GM23338 (cell line): ENCODE measurements around the gene RIOK3.

Experiments used
- CREB1 ChIP-seq: fragments of 250-450 bp; sonication (Bioruptor Pico); IDR thresholded peaks from 2 replicates; pipeline ENCODE4 v1.5.0; 2020; ENCODE audit warnings: low read depth, mild to moderate bottlenecking, moderate library complexity
- EZH2 ChIP-seq: fragments of 200-600 bp; sonication (generic); IDR thresholded peaks from one replicate; pipeline ENCODE4 v1.8.0; 2017; ENCODE audit warnings: antibody characterized with exemption, mild to moderate bottlenecking, low read depth; ENCODE audit not compliant: unreplicated experiment
- EZH2phosphoT487 ChIP-seq: fragments of 200-600 bp; sonication (generic); IDR thresholded peaks from one replicate; pipeline ENCODE4 v1.8.1; 2018; ENCODE audit warnings: antibody characterized with exemption; ENCODE audit not compliant: unreplicated experiment
- POLR2AphosphoS5 ChIP-seq: IDR thresholded peaks from 2 replicates; pipeline ENCODE4 v1.6.1; 2016; ENCODE audit warnings: antibody characterized with exemption, low read depth
- STAT1 ChIP-seq: IDR thresholded peaks from one replicate; pipeline ENCODE4 v1.6.1; 2016; ENCODE audit warnings: antibody characterized with exemption; ENCODE audit not compliant: unreplicated experiment
- ZNF331 ChIP-seq: fragments of 250-450 bp; sonication (Bioruptor Pico); IDR thresholded peaks from 2 replicates; pipeline ENCODE4 v1.5.0; 2020; ENCODE audit warnings: low read depth, mild to moderate bottlenecking, moderate library complexity
- TF ChIP-seq, protein P1 (sequence below), 2 experiments: fragments of 200-600 bp in 1 of 2; sonication (generic) in 1 of 2; conservative IDR thresholded peaks; 2 replicates each; pipeline versions ENCODE4 v1.5.1 to v1.6.1; 2016 to 2017; ENCODE audit warnings: antibody characterized with exemption in 2 of 2, low read depth in 2 of 2, mild to moderate bottlenecking in 2 of 2, moderate library complexity in 1 of 2
- TF ChIP-seq, protein P2 (sequence below): IDR thresholded peaks from 2 replicates; pipeline ENCODE4 v1.6.1; 2016; ENCODE audit warnings: antibody characterized with exemption
- TF ChIP-seq, protein P3 (sequence below): IDR thresholded peaks from one replicate; pipeline ENCODE4 v1.6.1; 2018; ENCODE audit warnings: antibody characterized with exemption; ENCODE audit not compliant: unreplicated experiment
- TF ChIP-seq, protein P4 (sequence below): fragments of 250-450 bp; sonication (Bioruptor Pico); IDR thresholded peaks from 2 replicates; pipeline ENCODE4 v1.5.0; 2020; ENCODE audit warnings: mild to moderate bottlenecking, moderate library complexity

DNA sequence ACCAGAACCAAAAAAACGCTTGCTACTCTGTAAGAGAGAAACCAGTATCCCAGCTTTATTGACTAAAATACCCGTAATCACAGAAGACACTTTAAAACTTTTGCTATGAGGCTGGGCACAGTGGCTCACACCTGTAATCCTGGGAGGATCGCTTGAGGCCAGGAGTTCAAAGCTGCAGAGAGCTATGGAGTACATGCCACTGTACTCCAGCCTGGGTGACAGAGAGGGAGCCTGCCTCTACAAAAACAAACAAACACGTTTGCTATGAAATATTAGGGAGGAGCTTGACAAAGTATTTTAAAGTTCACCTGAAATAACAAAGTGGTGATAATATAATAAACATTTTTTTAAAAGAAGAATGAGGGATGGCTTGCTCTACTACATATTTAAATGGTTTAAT, 28.5 kb upstream of the RIOK3 start:
- TF ChIP-seq, protein P1, sequence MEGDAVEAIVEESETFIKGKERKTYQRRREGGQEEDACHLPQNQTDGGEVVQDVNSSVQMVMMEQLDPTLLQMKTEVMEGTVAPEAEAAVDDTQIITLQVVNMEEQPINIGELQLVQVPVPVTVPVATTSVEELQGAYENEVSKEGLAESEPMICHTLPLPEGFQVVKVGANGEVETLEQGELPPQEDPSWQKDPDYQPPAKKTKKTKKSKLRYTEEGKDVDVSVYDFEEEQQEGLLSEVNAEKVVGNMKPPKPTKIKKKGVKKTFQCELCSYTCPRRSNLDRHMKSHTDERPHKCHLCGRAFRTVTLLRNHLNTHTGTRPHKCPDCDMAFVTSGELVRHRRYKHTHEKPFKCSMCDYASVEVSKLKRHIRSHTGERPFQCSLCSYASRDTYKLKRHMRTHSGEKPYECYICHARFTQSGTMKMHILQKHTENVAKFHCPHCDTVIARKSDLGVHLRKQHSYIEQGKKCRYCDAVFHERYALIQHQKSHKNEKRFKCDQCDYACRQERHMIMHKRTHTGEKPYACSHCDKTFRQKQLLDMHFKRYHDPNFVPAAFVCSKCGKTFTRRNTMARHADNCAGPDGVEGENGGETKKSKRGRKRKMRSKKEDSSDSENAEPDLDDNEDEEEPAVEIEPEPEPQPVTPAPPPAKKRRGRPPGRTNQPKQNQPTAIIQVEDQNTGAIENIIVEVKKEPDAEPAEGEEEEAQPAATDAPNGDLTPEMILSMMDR (conservative IDR thresholded peaks at IDR 0.05; ENCODE audit: low read depth in 2 of 2) = no peak
- TF ChIP-seq, protein P2, sequence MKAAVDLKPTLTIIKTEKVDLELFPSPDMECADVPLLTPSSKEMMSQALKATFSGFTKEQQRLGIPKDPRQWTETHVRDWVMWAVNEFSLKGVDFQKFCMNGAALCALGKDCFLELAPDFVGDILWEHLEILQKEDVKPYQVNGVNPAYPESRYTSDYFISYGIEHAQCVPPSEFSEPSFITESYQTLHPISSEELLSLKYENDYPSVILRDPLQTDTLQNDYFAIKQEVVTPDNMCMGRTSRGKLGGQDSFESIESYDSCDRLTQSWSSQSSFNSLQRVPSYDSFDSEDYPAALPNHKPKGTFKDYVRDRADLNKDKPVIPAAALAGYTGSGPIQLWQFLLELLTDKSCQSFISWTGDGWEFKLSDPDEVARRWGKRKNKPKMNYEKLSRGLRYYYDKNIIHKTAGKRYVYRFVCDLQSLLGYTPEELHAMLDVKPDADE = no peak
- TF ChIP-seq POLR2AphosphoS5 (no peak), EZH2phosphoT487 (no peak), EZH2 (no peak), CREB1 (CRISPR knock-in tag) (no peak), STAT1 (no peak), ZNF331 (CRISPR knock-in tag) (no peak)
- TF ChIP-seq, protein P3, sequence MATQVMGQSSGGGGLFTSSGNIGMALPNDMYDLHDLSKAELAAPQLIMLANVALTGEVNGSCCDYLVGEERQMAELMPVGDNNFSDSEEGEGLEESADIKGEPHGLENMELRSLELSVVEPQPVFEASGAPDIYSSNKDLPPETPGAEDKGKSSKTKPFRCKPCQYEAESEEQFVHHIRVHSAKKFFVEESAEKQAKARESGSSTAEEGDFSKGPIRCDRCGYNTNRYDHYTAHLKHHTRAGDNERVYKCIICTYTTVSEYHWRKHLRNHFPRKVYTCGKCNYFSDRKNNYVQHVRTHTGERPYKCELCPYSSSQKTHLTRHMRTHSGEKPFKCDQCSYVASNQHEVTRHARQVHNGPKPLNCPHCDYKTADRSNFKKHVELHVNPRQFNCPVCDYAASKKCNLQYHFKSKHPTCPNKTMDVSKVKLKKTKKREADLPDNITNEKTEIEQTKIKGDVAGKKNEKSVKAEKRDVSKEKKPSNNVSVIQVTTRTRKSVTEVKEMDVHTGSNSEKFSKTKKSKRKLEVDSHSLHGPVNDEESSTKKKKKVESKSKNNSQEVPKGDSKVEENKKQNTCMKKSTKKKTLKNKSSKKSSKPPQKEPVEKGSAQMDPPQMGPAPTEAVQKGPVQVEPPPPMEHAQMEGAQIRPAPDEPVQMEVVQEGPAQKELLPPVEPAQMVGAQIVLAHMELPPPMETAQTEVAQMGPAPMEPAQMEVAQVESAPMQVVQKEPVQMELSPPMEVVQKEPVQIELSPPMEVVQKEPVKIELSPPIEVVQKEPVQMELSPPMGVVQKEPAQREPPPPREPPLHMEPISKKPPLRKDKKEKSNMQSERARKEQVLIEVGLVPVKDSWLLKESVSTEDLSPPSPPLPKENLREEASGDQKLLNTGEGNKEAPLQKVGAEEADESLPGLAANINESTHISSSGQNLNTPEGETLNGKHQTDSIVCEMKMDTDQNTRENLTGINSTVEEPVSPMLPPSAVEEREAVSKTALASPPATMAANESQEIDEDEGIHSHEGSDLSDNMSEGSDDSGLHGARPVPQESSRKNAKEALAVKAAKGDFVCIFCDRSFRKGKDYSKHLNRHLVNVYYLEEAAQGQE = no peak
- TF ChIP-seq, protein P4, sequence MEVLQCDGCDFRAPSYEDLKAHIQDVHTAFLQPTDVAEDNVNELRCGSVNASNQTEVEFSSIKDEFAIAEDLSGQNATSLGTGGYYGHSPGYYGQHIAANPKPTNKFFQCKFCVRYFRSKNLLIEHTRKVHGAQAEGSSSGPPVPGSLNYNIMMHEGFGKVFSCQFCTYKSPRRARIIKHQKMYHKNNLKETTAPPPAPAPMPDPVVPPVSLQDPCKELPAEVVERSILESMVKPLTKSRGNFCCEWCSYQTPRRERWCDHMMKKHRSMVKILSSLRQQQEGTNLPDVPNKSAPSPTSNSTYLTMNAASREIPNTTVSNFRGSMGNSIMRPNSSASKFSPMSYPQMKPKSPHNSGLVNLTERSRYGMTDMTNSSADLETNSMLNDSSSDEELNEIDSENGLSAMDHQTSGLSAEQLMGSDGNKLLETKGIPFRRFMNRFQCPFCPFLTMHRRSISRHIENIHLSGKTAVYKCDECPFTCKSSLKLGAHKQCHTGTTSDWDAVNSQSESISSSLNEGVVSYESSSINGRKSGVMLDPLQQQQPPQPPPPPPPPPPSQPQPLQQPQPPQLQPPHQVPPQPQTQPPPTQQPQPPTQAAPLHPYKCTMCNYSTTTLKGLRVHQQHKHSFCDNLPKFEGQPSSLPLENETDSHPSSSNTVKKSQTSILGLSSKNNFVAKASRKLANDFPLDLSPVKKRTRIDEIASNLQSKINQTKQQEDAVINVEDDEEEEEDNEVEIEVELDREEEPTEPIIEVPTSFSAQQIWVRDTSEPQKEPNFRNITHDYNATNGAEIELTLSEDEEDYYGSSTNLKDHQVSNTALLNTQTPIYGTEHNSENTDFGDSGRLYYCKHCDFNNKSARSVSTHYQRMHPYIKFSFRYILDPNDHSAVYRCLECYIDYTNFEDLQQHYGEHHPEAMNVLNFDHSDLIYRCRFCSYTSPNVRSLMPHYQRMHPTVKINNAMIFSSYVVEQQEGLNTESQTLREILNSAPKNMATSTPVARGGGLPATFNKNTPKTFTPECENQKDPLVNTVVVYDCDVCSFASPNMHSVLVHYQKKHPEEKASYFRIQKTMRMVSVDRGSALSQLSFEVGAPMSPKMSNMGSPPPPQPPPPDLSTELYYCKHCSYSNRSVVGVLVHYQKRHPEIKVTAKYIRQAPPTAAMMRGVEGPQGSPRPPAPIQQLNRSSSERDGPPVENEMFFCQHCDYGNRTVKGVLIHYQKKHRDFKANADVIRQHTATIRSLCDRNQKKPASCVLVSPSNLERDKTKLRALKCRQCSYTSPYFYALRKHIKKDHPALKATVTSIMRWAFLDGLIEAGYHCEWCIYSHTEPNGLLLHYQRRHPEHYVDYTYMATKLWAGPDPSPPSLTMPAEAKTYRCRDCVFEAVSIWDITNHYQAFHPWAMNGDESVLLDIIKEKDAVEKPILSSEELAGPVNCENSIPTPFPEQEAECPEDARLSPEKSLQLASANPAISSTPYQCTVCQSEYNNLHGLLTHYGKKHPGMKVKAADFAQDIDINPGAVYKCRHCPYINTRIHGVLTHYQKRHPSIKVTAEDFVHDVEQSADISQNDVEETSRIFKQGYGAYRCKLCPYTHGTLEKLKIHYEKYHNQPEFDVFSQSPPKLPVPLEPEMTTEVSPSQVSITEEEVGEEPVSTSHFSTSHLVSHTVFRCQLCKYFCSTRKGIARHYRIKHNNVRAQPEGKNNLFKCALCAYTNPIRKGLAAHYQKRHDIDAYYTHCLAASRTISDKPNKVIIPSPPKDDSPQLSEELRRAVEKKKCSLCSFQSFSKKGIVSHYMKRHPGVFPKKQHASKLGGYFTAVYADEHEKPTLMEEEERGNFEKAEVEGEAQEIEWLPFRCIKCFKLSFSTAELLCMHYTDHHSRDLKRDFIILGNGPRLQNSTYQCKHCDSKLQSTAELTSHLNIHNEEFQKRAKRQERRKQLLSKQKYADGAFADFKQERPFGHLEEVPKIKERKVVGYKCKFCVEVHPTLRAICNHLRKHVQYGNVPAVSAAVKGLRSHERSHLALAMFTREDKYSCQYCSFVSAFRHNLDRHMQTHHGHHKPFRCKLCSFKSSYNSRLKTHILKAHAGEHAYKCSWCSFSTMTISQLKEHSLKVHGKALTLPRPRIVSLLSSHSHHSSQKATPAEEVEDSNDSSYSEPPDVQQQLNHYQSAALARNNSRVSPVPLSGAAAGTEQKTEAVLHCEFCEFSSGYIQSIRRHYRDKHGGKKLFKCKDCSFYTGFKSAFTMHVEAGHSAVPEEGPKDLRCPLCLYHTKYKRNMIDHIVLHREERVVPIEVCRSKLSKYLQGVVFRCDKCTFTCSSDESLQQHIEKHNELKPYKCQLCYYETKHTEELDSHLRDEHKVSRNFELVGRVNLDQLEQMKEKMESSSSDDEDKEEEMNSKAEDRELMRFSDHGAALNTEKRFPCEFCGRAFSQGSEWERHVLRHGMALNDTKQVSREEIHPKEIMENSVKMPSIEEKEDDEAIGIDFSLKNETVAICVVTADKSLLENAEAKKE = no peak
